DND-41 (cell line): ENCODE results near the gene ZNF726.

Source experiments
- ATAC-seq: fragments of 200-7000 bp; cut with Tn5 transposase; 3 replicates; pipeline ENCODE4 v1.9.1; 2021; ENCODE audit warnings: low read depth; ENCODE audit not compliant: insufficient read depth
- DNase-seq: peaks from one replicate; pipeline ENCODE4 v3.0.0-alpha.2; 2020
- H2AFZ ChIP-seq: 2 replicates; pipeline ENCODE4 v1.6.0; 2012; ENCODE audit warnings: low read depth, low read length
- H3K27ac ChIP-seq: 2 replicates; pipeline ENCODE4 v1.5.1; 2012; ENCODE audit warnings: low read length, inconsistent platforms
- H3K27me3 ChIP-seq: fragments of 200-600 bp; sonication (generic); 2 replicates; pipeline ENCODE4 v1.6.0; 2012; ENCODE audit warnings: low read length, mild to moderate bottlenecking, inconsistent platforms; ENCODE audit not compliant: insufficient read depth, poor library complexity
- H3K36me3 ChIP-seq: 2 replicates; pipeline ENCODE4 v1.5.1; 2012; ENCODE audit warnings: low read length, inconsistent platforms; ENCODE audit not compliant: insufficient read depth
- H3K4me1 ChIP-seq: 2 replicates; pipeline ENCODE4 v1.5.1; 2012; ENCODE audit warnings: mild to moderate bottlenecking, low read length; ENCODE audit not compliant: insufficient read depth
- H3K4me2 ChIP-seq: 2 replicates; pipeline ENCODE4 v1.6.0; 2012; ENCODE audit warnings: mild to moderate bottlenecking, moderate library complexity, low read length, inconsistent platforms; ENCODE audit not compliant: insufficient read depth
- H3K4me3 ChIP-seq, 2 experiments: fragments of 200-600 bp in 1 of 2; shearing (Covaris generic) in 1 of 2; 2 replicates each; pipeline ENCODE4 v1.5.1; 2012 to 2016; ENCODE audit warnings: inconsistent platforms in 2 of 2, low read length in 2 of 2, mild to moderate bottlenecking in 2 of 2, low read depth in 1 of 2, moderate library complexity in 1 of 2
- H3K79me2 ChIP-seq: 2 replicates; pipeline ENCODE4 v1.6.0; 2012; ENCODE audit warnings: low read length, inconsistent platforms; ENCODE audit not compliant: insufficient read depth
- H3K9ac ChIP-seq: 2 replicates; pipeline ENCODE4 v1.6.0; 2012; ENCODE audit warnings: low read depth, mild to moderate bottlenecking, inconsistent platforms, low read length, moderate library complexity
- H3K9me3 ChIP-seq: 2 replicates; pipeline ENCODE4 v1.5.1; 2012; ENCODE audit warnings: low read length, moderate library complexity, mild to moderate bottlenecking, inconsistent platforms; ENCODE audit not compliant: insufficient read depth, severe bottlenecking
- H4K20me1 ChIP-seq: 2 replicates; pipeline ENCODE4 v1.6.0; 2012; ENCODE audit warnings: low read length; ENCODE audit not compliant: insufficient read depth
- CTCF ChIP-seq: IDR thresholded peaks from 2 replicates; pipeline ENCODE4 v1.5.1; 2012; ENCODE audit warnings: borderline replicate concordance, low read length, moderate library complexity, mild to moderate bottlenecking; ENCODE audit not compliant: poor library complexity, severe bottlenecking; ENCODE audit errors: extremely low read depth
- EZH2 ChIP-seq: IDR thresholded peaks from 3 replicates; pipeline ENCODE4 v1.6.1; 2012; ENCODE audit warnings: borderline replicate concordance, low read depth, mild to moderate bottlenecking, moderate library complexity, low read length, inconsistent platforms; ENCODE audit not compliant: severe bottlenecking

ZNF726 gene

GRCh38 chr19:23901360-23901759 lies 13.3 kb upstream of the ZNF726 start:
- no peaks in the 10 kb centered on the region for H4K20me1 ChIP-seq
- H2AFZ ChIP-seq: no peak overlapping the region

GRCh38 chr19:23904406-23904805 lies 10.3 kb upstream of the ZNF726 start:
- no peak overlapping the region for H2AFZ ChIP-seq
- no peak overlapping the region for H3K27ac ChIP-seq
- H3K79me2 ChIP-seq: no peaks in the 10 kb centered on the region
- no peaks in the 10 kb centered on the region for H3K27me3 ChIP-seq
- H3K9ac ChIP-seq: no peak overlapping the region
- TF ChIP-seq CTCF: no peak
- no peak for TF ChIP-seq EZH2
- H3K9me3 ChIP-seq: peaks cover 20% of the 10 kb centered on the region
- no peak overlapping the region for H3K4me2 ChIP-seq
- H3K4me3 ChIP-seq: no peak overlapping the region
- ATAC-seq (no peak), DNase-seq (no peak)
- no peaks in the 10 kb centered on the region for H3K36me3 ChIP-seq
- H4K20me1 ChIP-seq: no peaks in the 10 kb centered on the region
- no peaks in the 10 kb centered on the region for H3K4me1 ChIP-seq

More at GRCh38 chr19:23901360-23901759, 13.3 kb upstream of the ZNF726 start:
- TF ChIP-seq CTCF: no peak
- no peak for TF ChIP-seq EZH2
- Histone ChIP-seq H3K4me1 (no peaks in the 10 kb centered on the region), H3K36me3 (no peaks in the 10 kb centered on the region), H3K79me2 (no peaks in the 10 kb centered on the region), H3K4me2 (no peak overlapping the region), H3K4me3 (no peak overlapping the region), H3K27ac (no peak overlapping the region), H3K9me3 (peaks cover 27% of the 10 kb centered on the region), H3K9ac (no peak overlapping the region), H3K27me3 (no peaks in the 10 kb centered on the region)
- no peak for DNase-seq
- no peak for ATAC-seq

GRCh38 chr19:23905771-23906170 lies 8.9 kb upstream of the ZNF726 start:
- H3K4me1 ChIP-seq: no peaks in the 10 kb centered on the region
- DNase-seq (no peak), ATAC-seq (no peak)
- H3K4me2 ChIP-seq: no peak overlapping the region
- H3K36me3 ChIP-seq: no peaks in the 10 kb centered on the region
- no peak overlapping the region for H3K27ac ChIP-seq
- no peaks in the 10 kb centered on the region for H3K79me2 ChIP-seq
- no peaks in the 10 kb centered on the region for H4K20me1 ChIP-seq
- no peak for TF ChIP-seq EZH2
- no peak for TF ChIP-seq CTCF
- H3K9me3 ChIP-seq: peaks cover 20% of the 10 kb centered on the region
- H3K27me3 ChIP-seq: no peaks in the 10 kb centered on the region
- no peak overlapping the region for H3K4me3 ChIP-seq
- no peak overlapping the region for H3K9ac ChIP-seq
- no peak overlapping the region for H2AFZ ChIP-seq

- TF ChIP-seq EZH2 (no peak), CTCF (no peak)
- ATAC-seq (no peak), DNase-seq (no peak)
- H3K4me3 ChIP-seq: no peak overlapping the region
- no peak overlapping the region for H3K27ac ChIP-seq
- no peak overlapping the region for H3K9ac ChIP-seq
- H3K36me3 ChIP-seq: no peaks in the 10 kb centered on the region
- H3K27me3 ChIP-seq: no peaks in the 10 kb centered on the region
- no peaks in the 10 kb centered on the region for H4K20me1 ChIP-seq
- H2AFZ ChIP-seq: no peak overlapping the region
- no peaks in the 10 kb centered on the region for H3K4me1 ChIP-seq
- no peak overlapping the region for H3K4me2 ChIP-seq
- peaks cover 20% of the 10 kb centered on the region for H3K9me3 ChIP-seq
- no peaks in the 10 kb centered on the region for H3K79me2 ChIP-seq
These were observed 7.9 kb upstream of the ZNF726 start for GRCh38 chr19:23906835-23907234.
